DMS53 (cell line): Measurements from ENCODE around the gene GAS2L3.
A peak's percentile ranks its signal among the peaks of the same experiment; 100 is the strongest.
"Not testable (repeated sequence)": the region's sequence is repeated elsewhere in the genome, so short reads cannot be mapped to it uniquely, and the experiment has no call there.

Experiments used
- DNase-seq: peaks from one replicate; lab custom pipeline; 2025; lab: John Stamatoyannopoulos, UW

Gene GAS2L3

GRCh38 chr12:100574187-100575074 lies 947 bp downstream of the GAS2L3 start:
- peak; percentile 73 for DNase-seq

- peak; percentile 96 for DNase-seq
These were observed 3.0 kb downstream of the GAS2L3 start for GRCh38 chr12:100576331-100577036.

DNA sequence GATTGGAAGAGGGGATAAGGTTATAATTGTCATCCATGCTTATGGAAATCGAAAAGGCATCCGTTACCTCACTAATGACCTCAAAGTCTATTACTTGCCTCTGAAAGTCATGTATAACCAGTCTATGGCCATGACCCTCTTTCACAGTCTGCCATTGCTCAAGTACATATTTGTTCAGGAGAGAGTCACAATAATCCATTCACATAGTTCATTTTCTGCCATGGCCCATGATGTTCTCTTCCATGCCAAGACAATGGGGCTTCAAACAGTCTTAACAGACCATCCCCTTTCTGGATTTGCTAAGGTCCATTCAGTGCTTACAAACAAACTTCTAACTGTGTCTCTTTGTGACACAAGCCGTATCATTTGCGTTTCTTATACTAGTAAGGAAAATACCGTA lies 5.4 kb downstream of the GAS2L3 start:
- DNase-seq = no peak

GRCh38 chr12:100579844-100580243 lies 6.4 kb downstream of the GAS2L3 start:
- DNase-seq = no peak

DNA sequence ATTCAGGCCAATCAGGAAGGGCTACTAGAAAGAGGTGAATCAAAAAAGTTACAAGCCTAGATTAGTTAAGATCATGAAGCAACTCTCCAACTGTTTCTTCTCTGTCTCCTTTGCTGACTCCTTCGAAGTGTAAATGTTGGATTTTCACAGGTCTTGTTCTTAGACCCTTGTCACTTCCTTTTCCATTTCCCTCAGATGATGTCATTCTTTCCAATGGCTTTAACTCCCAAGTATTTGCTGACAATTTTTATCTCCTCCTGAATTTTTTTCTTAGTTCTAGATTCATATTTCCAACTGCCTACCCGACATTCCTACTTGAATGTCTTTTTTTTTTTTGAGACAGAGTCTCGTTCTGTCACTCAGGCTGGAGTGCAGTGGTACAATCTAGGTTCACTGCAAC lies 10.8 kb downstream of the GAS2L3 start:
- DNase-seq = no peak

DNA sequence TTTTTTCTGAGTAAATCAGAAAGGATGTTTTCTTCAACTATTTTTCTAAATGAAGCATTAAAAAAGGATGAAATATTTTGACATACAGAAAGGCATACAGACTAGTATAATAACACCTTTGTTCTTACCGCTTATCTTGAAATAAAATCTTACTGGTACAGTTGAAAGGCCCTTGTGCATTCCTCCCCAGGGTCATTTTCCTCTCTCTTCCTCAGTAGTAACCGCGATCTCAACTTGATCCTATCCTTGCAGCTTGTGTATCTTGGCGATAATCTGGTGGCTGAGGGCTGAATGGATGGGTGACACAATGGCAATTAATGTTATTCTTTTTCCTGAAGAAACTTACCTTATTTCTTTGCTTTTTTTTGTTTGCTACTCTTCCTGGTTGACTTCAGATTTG lies 18.5 kb downstream of the GAS2L3 start:
- DNase-seq = no peak

- DNase-seq = no peak
These were observed 20.0 kb downstream of the GAS2L3 start for GRCh38 chr12:100593490-100593889.

GRCh38 chr12:100601626-100602025 lies 28.1 kb downstream of the GAS2L3 start:
- DNase-seq = no peak

DNA sequence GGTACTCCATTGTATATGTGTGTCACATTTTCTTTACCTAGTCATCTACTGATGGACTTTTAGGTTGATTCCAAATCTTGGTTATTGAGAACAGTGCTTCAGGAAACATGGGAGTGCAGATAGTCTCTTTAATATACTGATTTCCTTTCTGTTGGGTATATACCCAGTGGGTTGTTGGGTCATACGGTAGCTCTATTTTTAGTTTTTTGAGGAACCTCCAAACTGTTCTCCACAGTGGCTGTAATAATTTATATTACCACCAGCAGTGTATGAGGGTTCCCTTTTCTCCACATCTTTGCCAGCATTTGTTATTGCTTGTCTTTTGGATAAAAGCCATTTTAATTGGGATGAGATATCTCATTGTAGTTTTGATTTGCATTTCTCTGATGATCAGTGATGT lies 29.5 kb downstream of the GAS2L3 start:
- not testable (repeated sequence) for DNase-seq

DNA sequence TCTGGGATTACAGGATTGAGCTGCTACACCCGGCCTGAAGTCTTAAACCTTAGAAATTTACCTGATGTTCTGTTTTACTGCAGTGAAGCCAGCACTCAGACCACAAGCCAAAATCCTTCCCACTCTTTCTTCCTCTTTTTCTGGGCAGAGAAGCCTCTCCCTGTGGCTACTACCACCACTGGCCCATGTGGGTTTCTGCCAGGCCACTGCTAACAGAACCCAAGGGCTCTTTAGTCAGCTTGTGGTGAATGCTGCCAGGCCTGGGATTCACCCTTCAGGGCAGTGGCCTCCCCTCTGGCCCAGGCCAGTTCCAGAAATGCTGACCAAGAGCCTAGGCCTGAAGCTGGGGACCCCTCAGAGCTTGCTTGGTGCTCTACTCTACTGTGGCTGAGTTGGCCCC lies 35.3 kb downstream of the GAS2L3 start:
- DNase-seq = no peak

- DNase-seq = no peak
These were observed 37.4 kb downstream of the GAS2L3 start for GRCh38 chr12:100610666-100611430.

DNA sequence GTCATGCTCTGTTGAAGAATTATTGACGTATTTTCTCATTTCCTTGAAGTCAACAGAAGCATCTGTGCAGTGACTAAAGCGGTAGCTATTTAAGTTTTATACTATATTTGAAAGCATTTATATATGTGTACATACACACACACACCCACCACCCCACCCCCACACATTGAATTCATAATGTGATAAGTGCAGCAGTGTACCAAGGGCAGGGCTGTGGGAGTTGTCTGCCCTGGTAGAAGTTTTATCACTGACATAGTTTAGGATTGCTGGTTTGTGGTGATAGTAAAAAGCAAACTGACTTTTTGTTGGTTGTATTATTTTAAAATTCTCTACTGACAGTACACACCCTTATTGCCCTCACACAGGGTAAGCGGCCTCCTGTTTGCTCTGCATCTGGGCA lies 39.1 kb downstream of the GAS2L3 start:
- DNase-seq = no peak

DNA sequence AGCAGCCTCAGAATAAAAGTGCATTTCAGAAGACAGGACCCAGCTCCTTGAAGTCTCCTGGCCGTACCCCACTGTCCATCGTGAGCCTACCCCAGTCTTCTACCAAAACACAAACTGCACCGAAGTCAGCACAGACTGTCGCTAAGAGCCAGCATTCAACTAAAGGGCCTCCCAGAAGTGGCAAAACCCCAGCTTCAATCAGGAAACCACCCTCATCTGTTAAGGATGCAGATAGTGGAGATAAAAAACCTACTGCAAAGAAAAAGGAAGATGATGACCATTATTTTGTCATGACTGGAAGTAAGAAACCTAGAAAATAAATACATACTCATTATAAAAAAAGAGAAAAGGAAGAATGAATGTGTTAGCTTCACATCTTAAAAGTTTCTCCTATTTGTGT lies 51.1 kb downstream of the GAS2L3 start:
- no peak for DNase-seq

- peak; percentile 46 for DNase-seq
These were observed 59.0 kb downstream of the GAS2L3 start for GRCh38 chr12:100632445-100632892.

DNA sequence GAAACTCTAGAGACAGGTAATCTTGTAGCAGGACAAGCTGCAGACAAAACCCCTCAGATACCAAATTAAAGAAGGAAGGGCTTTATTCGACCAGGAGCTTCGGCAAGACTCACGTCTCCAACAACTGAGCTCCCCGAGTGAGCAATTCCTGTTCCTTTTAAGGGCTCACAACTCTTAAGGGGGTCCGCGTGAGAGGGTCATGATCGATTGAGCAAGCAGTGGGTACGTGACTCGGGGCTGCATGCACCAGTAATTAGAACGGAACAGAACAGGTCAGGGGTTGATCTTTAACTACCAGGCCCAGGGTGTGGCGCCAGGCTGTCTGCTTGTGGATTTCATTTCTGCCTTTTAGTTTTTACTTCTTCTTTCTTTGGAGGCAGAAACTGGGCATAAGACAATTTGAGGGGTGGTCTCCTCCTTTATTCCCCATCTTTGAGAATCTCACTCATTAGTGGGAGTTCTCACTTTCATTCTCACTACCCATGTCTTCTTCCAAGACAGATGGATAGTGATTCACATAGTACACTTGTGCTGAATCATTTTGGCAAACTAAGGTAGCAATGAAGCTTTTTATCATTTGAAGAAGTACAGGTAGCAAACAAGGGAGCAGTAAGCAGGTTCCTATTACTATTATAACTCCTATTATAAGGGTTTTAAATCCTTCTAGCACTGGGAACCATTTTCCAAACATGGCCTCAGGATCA lies 59.8 kb downstream of the GAS2L3 start:
- DNase-seq = not testable (repeated sequence)

DNA sequence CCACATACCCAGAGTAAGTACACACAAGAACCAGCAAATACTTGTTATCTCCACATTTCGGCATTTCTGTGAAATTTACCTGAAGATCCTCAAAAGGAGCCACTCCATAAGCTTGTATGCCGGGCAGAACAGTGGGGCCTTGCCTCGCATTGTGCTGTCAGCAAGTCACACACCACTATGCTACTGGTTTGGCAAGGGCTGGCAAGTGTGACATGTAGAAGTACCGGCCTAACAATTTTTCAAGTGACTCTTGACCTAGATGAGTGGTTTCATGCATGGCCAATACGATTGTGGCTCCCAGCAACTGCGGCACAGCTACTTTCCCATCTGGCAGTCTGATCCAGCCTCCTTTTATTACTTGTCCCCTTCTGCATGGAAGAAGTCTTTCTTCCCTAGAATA lies 69.8 kb downstream of the GAS2L3 start:
- peak; percentile 95 for DNase-seq

- no peak for DNase-seq
These were observed 73.4 kb downstream of the GAS2L3 start for GRCh38 chr12:100646896-100647295.

DNA sequence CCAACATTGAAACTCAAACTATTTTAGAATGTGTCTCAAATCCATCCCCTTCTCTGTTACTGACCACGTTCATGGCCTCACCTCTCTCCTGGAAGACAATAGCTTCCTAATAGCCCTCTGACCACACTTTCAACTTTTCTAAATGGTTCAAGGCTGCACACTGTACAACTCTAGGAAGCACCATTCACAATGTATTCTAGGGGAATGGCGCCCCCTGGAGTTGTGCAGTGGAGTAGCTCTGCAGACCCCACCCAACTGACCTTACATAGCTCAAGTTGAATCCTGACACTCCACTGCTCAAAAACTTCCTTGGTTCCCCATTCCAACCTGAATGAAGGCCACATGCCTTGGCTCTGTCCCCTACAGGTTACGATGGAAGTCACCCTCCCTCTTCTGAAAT lies 77.6 kb downstream of the GAS2L3 start:
- DNase-seq = peak; percentile 17

GRCh38 chr12:100651694-100652093 lies 78.2 kb downstream of the GAS2L3 start:
- DNase-seq = no peak

- no peak for DNase-seq
These were observed 79.0 kb downstream of the GAS2L3 start for GRCh38 chr12:100652488-100652887.

- DNase-seq = no peak
These were observed 82.7 kb downstream of the GAS2L3 start for GRCh38 chr12:100656141-100656540.

- no peak for DNase-seq
These were observed 83.4 kb downstream of the GAS2L3 start for GRCh38 chr12:100656856-100657255.
